Astrocyte (in vitro differentiated cells and primary cell): ENCODE results near the gene BCAT1.

Experiments used
- EZH2 ChIP-seq: IDR thresholded peaks from 2 replicates; pipeline ENCODE4 v1.6.1; 2012; ENCODE audit warnings: mild to moderate bottlenecking, low read length, inconsistent platforms; ENCODE audit not compliant: insufficient read depth
- TF ChIP-seq, protein P1 (sequence below): IDR thresholded peaks from 2 replicates; pipeline ENCODE4 v1.5.1; 2011; ENCODE audit warnings: low read depth, mild to moderate bottlenecking, inconsistent platforms, low read length, moderate library complexity; ENCODE audit not compliant: insufficient read depth

DNA sequence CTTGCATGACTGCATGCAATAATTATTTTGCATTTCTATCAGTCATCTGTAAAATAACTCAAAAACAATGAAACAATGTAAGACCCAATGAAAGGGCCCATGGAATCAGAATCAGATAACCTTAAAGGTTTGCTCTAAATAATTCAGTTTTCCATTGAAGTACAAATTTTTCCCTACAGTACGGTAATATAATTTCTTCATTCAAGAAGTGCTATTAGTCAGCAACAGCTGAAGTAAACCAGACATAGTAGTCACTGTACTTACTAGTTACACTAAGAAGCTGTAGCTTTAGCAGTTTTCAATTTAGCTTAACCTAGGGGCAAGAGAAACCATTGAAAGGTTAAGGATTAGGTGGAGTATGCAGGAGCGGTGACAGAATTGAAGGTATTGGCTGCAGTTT lies 43.5 kb downstream of the BCAT1 start:
- TF ChIP-seq, protein P1, sequence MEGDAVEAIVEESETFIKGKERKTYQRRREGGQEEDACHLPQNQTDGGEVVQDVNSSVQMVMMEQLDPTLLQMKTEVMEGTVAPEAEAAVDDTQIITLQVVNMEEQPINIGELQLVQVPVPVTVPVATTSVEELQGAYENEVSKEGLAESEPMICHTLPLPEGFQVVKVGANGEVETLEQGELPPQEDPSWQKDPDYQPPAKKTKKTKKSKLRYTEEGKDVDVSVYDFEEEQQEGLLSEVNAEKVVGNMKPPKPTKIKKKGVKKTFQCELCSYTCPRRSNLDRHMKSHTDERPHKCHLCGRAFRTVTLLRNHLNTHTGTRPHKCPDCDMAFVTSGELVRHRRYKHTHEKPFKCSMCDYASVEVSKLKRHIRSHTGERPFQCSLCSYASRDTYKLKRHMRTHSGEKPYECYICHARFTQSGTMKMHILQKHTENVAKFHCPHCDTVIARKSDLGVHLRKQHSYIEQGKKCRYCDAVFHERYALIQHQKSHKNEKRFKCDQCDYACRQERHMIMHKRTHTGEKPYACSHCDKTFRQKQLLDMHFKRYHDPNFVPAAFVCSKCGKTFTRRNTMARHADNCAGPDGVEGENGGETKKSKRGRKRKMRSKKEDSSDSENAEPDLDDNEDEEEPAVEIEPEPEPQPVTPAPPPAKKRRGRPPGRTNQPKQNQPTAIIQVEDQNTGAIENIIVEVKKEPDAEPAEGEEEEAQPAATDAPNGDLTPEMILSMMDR, result no peak
- no peak for TF ChIP-seq EZH2
